ENCODE measurements around the gene PLXNA4.

PLXNA4 gene

GRCh38 chr7:132312531-132313055, 263.7 kb downstream of the PLXNA4 start:
- no peaks in the 10 kb centered on the region for H3K9me3 ChIP-seq (ENCODE audit: control insufficient read depth, insufficient read depth, low read length)
- no peaks in the 10 kb centered on the region for H3K4me1 ChIP-seq (ENCODE audit: control insufficient read depth, insufficient read depth, low read length)
- H3K4me3 ChIP-seq (ENCODE audit: low read depth, low read length), result no peak overlapping the region
- H3K36me3 ChIP-seq (ENCODE audit: control insufficient read depth, insufficient read depth, low read length), result no peaks in the 10 kb centered on the region
- H3K9ac ChIP-seq (ENCODE audit: low read depth, low read length), result no peak overlapping the region
- H3K27ac ChIP-seq (ENCODE audit: low read depth, low read length), result no peak overlapping the region
- H3K27me3 ChIP-seq (ENCODE audit: control insufficient read depth, insufficient read depth, low read length), result no peaks in the 10 kb centered on the region

GRCh38 chr7:132311733-132312132, 264.5 kb downstream of the PLXNA4 start:
- no peak overlapping the region for H3K9ac ChIP-seq (ENCODE audit: low read depth, low read length)
- no peaks in the 10 kb centered on the region for H3K36me3 ChIP-seq (ENCODE audit: control insufficient read depth, insufficient read depth, low read length)
- H3K9me3 ChIP-seq (ENCODE audit: control insufficient read depth, insufficient read depth, low read length), result no peaks in the 10 kb centered on the region
- H3K27me3 ChIP-seq (ENCODE audit: control insufficient read depth, insufficient read depth, low read length), result no peaks in the 10 kb centered on the region
- H3K27ac ChIP-seq (ENCODE audit: low read depth, low read length), result no peak overlapping the region
- H3K4me3 ChIP-seq (ENCODE audit: low read depth, low read length), result no peak overlapping the region
- no peaks in the 10 kb centered on the region for H3K4me1 ChIP-seq (ENCODE audit: control insufficient read depth, insufficient read depth, low read length)

DNA sequence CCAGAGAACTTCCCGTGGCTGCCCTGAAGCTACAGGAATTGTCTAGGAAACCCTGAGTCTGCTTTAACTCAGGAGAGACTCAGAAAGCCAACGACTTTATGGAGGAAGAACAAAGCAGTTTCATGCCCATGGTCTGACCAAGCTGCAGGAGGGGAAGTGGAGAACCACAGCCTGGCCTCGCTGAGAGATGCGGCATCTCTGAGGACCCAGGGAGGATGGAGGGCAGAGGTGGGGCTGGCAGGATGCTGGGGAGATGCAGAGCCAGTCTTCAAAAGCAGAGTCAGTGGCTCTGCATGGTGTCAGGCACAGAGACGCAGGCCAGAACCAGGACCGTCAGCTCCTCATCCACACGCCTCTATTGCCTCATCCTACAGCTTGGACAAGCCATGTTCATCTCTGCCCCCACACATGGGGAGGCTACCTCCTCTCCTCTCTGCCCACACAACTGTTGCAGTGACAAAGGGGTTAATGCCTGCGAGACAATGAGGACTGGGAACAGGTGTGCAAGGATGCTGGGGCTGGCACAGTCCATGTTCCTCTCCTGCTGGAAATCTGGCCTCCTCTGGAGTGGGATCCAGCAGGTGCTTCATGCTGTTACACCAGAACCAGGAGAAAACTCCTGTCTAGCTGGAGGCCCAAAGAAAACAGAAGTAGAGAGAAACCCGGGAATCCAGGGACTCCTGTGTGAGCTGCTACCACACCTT, 267.0 kb downstream of the PLXNA4 start:
- Histone ChIP-seq H3K9ac (ENCODE audit: low read depth, low read length) (no peak overlapping the region), H3K9me3 (ENCODE audit: control insufficient read depth, insufficient read depth, low read length) (no peaks in the 10 kb centered on the region), H3K4me1 (ENCODE audit: control insufficient read depth, insufficient read depth, low read length) (no peaks in the 10 kb centered on the region), H3K27me3 (ENCODE audit: control insufficient read depth, insufficient read depth, low read length) (no peaks in the 10 kb centered on the region), H3K4me3 (ENCODE audit: low read depth, low read length) (no peak overlapping the region), H3K27ac (ENCODE audit: low read depth, low read length) (no peak overlapping the region), H3K36me3 (ENCODE audit: control insufficient read depth, insufficient read depth, low read length) (no peaks in the 10 kb centered on the region)

- H3K4me3 ChIP-seq (ENCODE audit: low read depth, low read length), result no peak overlapping the region
- H3K9me3 ChIP-seq (ENCODE audit: control insufficient read depth, insufficient read depth, low read length), result no peaks in the 10 kb centered on the region
- no peak overlapping the region for H3K27ac ChIP-seq (ENCODE audit: low read depth, low read length)
- H3K9ac ChIP-seq (ENCODE audit: low read depth, low read length), result no peak overlapping the region
- H3K36me3 ChIP-seq (ENCODE audit: control insufficient read depth, insufficient read depth, low read length), result no peaks in the 10 kb centered on the region
- H3K27me3 ChIP-seq (ENCODE audit: control insufficient read depth, insufficient read depth, low read length), result no peaks in the 10 kb centered on the region
- H3K4me1 ChIP-seq (ENCODE audit: control insufficient read depth, insufficient read depth, low read length), result no peaks in the 10 kb centered on the region
Measured at GRCh38 chr7:132307465-132307864, 268.8 kb downstream of the PLXNA4 start.

GRCh38 chr7:132300599-132301277, 275.5 kb downstream of the PLXNA4 start:
- Histone ChIP-seq H3K27me3 (ENCODE audit: control insufficient read depth, insufficient read depth, low read length) (no peaks in the 10 kb centered on the region), H3K9ac (ENCODE audit: low read depth, low read length) (no peak overlapping the region), H3K4me3 (ENCODE audit: low read depth, low read length) (no peak overlapping the region), H3K27ac (ENCODE audit: low read depth, low read length) (no peak overlapping the region), H3K9me3 (ENCODE audit: control insufficient read depth, insufficient read depth, low read length) (no peaks in the 10 kb centered on the region), H3K4me1 (ENCODE audit: control insufficient read depth, insufficient read depth, low read length) (no peaks in the 10 kb centered on the region), H3K36me3 (ENCODE audit: control insufficient read depth, insufficient read depth, low read length) (no peaks in the 10 kb centered on the region)

GRCh38 chr7:132298790-132299189, 277.5 kb downstream of the PLXNA4 start:
- Histone ChIP-seq H3K36me3 (ENCODE audit: control insufficient read depth, insufficient read depth, low read length) (no peaks in the 10 kb centered on the region), H3K27me3 (ENCODE audit: control insufficient read depth, insufficient read depth, low read length) (no peaks in the 10 kb centered on the region), H3K4me3 (ENCODE audit: low read depth, low read length) (no peak overlapping the region), H3K4me1 (ENCODE audit: control insufficient read depth, insufficient read depth, low read length) (no peaks in the 10 kb centered on the region), H3K9ac (ENCODE audit: low read depth, low read length) (no peak overlapping the region), H3K9me3 (ENCODE audit: control insufficient read depth, insufficient read depth, low read length) (no peaks in the 10 kb centered on the region), H3K27ac (ENCODE audit: low read depth, low read length) (no peak overlapping the region)

DNA sequence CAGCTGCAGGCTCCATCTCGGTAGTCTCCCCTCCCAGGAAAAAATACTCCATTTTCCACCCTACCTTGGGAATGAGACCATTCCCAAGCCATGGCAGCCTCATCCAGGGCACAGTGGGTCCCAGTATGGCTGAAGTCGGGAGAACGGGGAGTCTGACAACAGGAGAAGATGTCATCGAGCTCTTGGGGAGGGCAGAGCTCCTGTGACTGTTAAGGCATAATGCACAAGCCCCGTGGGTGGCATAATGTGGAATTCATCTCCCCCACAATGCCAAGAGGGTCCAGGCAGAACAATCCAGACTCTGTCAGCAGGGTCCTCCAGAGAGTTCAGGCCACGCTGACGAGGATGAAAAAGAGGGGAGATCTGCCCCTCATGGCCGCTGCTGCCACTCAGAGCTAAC, 279.4 kb downstream of the PLXNA4 start:
- Histone ChIP-seq H3K4me3 (ENCODE audit: low read depth, low read length) (no peak overlapping the region), H3K4me1 (ENCODE audit: control insufficient read depth, insufficient read depth, low read length) (no peaks in the 10 kb centered on the region), H3K27me3 (ENCODE audit: control insufficient read depth, insufficient read depth, low read length) (no peaks in the 10 kb centered on the region), H3K36me3 (ENCODE audit: control insufficient read depth, insufficient read depth, low read length) (no peaks in the 10 kb centered on the region), H3K27ac (ENCODE audit: low read depth, low read length) (no peak overlapping the region), H3K9ac (ENCODE audit: low read depth, low read length) (no peak overlapping the region), H3K9me3 (ENCODE audit: control insufficient read depth, insufficient read depth, low read length) (no peaks in the 10 kb centered on the region)

DNA sequence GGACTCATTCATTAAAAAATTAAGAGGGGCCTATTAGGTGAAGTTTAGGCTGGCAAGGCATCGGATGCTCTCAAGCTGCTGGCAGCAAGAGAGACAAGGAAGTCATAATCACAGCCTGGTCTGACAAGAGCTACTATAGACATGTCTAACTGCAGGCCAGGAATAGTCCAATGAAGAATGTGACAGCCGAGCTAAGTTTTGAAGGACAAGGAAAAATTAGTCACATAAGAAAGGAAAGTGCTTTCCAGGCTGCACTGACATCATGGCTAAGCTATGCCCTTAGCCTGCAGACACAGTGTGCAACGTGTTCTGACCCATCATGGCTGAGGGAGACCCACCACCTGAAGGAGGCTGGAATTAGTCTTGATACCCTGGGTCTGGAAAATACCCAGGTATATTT, 281.1 kb downstream of the PLXNA4 start:
- H3K9me3 ChIP-seq (ENCODE audit: control insufficient read depth, insufficient read depth, low read length), result no peaks in the 10 kb centered on the region
- H3K4me1 ChIP-seq (ENCODE audit: control insufficient read depth, insufficient read depth, low read length), result no peaks in the 10 kb centered on the region
- H3K27ac ChIP-seq (ENCODE audit: low read depth, low read length), result no peak overlapping the region
- H3K36me3 ChIP-seq (ENCODE audit: control insufficient read depth, insufficient read depth, low read length), result no peaks in the 10 kb centered on the region
- H3K9ac ChIP-seq (ENCODE audit: low read depth, low read length), result no peak overlapping the region
- H3K27me3 ChIP-seq (ENCODE audit: control insufficient read depth, insufficient read depth, low read length), result no peaks in the 10 kb centered on the region
- H3K4me3 ChIP-seq (ENCODE audit: low read depth, low read length), result no peak overlapping the region

- Histone ChIP-seq H3K9me3 (ENCODE audit: control insufficient read depth, insufficient read depth, low read length) (no peaks in the 10 kb centered on the region), H3K4me1 (ENCODE audit: control insufficient read depth, insufficient read depth, low read length) (no peaks in the 10 kb centered on the region), H3K36me3 (ENCODE audit: control insufficient read depth, insufficient read depth, low read length) (no peaks in the 10 kb centered on the region), H3K27ac (ENCODE audit: low read depth, low read length) (no peak overlapping the region), H3K27me3 (ENCODE audit: control insufficient read depth, insufficient read depth, low read length) (no peaks in the 10 kb centered on the region), H3K4me3 (ENCODE audit: low read depth, low read length) (no peak overlapping the region), H3K9ac (ENCODE audit: low read depth, low read length) (no peak overlapping the region)
Measured at GRCh38 chr7:132292803-132293202, 283.5 kb downstream of the PLXNA4 start.

DNA sequence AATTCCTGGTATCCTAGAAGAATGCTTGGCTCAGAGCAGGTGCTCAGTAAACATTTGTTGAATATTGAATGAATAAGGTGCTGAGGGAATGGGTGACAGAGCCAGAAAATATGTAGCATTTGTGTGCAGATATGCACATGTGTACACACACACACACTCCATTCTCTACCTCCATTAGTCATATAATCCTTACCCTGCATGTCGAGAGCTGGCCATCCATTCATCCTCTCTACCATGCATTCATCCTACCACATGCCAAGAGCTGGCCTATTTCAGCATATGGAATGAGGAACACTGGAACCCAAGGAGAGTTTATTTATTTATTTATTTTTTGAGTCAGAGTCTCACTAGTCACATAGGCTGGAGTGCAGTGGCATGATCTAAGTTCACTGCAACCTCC, 284.8 kb downstream of the PLXNA4 start:
- no peaks in the 10 kb centered on the region for H3K36me3 ChIP-seq (ENCODE audit: control insufficient read depth, insufficient read depth, low read length)
- no peak overlapping the region for H3K9ac ChIP-seq (ENCODE audit: low read depth, low read length)
- no peaks in the 10 kb centered on the region for H3K4me1 ChIP-seq (ENCODE audit: control insufficient read depth, insufficient read depth, low read length)
- no peaks in the 10 kb centered on the region for H3K9me3 ChIP-seq (ENCODE audit: control insufficient read depth, insufficient read depth, low read length)
- no peaks in the 10 kb centered on the region for H3K27me3 ChIP-seq (ENCODE audit: control insufficient read depth, insufficient read depth, low read length)
- no peak overlapping the region for H3K4me3 ChIP-seq (ENCODE audit: low read depth, low read length)
- H3K27ac ChIP-seq (ENCODE audit: low read depth, low read length), result no peak overlapping the region

DNA sequence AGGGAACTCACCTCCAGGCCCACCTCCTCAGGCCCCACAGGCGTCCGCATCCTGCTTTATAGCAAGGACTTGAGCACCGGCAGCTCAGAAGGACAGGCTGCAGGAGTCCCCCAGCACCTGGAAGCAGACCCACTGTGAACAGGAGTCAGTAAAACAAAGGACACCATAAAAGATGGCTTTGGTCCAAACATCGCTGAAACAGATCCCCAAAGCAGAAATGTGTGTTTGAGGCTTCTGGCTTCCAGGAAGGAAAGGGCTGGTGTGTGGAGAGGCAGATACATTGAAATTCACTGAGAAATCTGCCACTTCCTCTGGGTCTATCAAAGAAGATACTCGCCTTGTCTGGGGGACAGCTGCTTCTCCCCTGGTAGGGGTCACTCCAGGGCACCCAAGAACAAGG, 286.2 kb downstream of the PLXNA4 start:
- no peak overlapping the region for H3K4me3 ChIP-seq (ENCODE audit: low read depth, low read length)
- H3K36me3 ChIP-seq (ENCODE audit: control insufficient read depth, insufficient read depth, low read length), result no peaks in the 10 kb centered on the region
- H3K27me3 ChIP-seq (ENCODE audit: control insufficient read depth, insufficient read depth, low read length), result no peaks in the 10 kb centered on the region
- H3K9me3 ChIP-seq (ENCODE audit: control insufficient read depth, insufficient read depth, low read length), result no peaks in the 10 kb centered on the region
- H3K4me1 ChIP-seq (ENCODE audit: control insufficient read depth, insufficient read depth, low read length), result no peaks in the 10 kb centered on the region
- H3K9ac ChIP-seq (ENCODE audit: low read depth, low read length), result no peak overlapping the region
- no peak overlapping the region for H3K27ac ChIP-seq (ENCODE audit: low read depth, low read length)
